GM18858 (cell line): Measurements from ENCODE around the gene RNU5D-1.
"Not testable (repeated sequence)": the region's sequence is repeated elsewhere in the genome, so short reads cannot be mapped to it uniquely, and the experiment has no call there.

Experiments used
- ATAC-seq: cut with Tn5 transposase; IDR thresholded peaks from one replicate; pipeline ENCODE4 v1.9.1; 2021; ENCODE audit not compliant: unreplicated experiment

The RNU5D-1 gene

GRCh38 chr1:44701141-44701573 is 29.8 kb downstream of the RNU5D-1 start:
- ATAC-seq, result no peak

GRCh38 chr1:44700573-44700972 is 30.4 kb downstream of the RNU5D-1 start:
- ATAC-seq, result no peak

GRCh38 chr1:44699375-44699774 is 31.6 kb downstream of the RNU5D-1 start:
- not testable (repeated sequence) for ATAC-seq

- no peak for ATAC-seq
Measured at GRCh38 chr1:44698138-44698537, 32.8 kb downstream of the RNU5D-1 start.

GRCh38 chr1:44696789-44697345 is 34.1 kb downstream of the RNU5D-1 start:
- no peak for ATAC-seq

GRCh38 chr1:44696101-44696500 is 34.9 kb downstream of the RNU5D-1 start:
- no peak for ATAC-seq

GRCh38 chr1:44695671-44696070 is 35.3 kb downstream of the RNU5D-1 start:
- no peak for ATAC-seq

GRCh38 chr1:44694863-44695478 is 36.0 kb downstream of the RNU5D-1 start:
- peak; percentile 50 for ATAC-seq

GRCh38 chr1:44693900-44694299 is 37.1 kb downstream of the RNU5D-1 start:
- no peak for ATAC-seq

GRCh38 chr1:44693159-44693558 is 37.8 kb downstream of the RNU5D-1 start:
- no peak for ATAC-seq

- no peak for ATAC-seq
Measured at GRCh38 chr1:44689447-44689765, 41.6 kb downstream of the RNU5D-1 start.

- ATAC-seq, result no peak
Measured at GRCh38 chr1:44688760-44689446, 42.1 kb downstream of the RNU5D-1 start.

GRCh38 chr1:44685881-44686280 is 45.1 kb downstream of the RNU5D-1 start:
- no peak for ATAC-seq

- no peak for ATAC-seq
Measured at GRCh38 chr1:44685218-44685617, 45.8 kb downstream of the RNU5D-1 start.

GRCh38 chr1:44684525-44684924 is 46.4 kb downstream of the RNU5D-1 start:
- peak; percentile 76 for ATAC-seq

- no peak for ATAC-seq
Measured at GRCh38 chr1:44682883-44683265, 48.1 kb downstream of the RNU5D-1 start.

- no peak for ATAC-seq
Measured at GRCh38 chr1:44681905-44682882, 48.8 kb downstream of the RNU5D-1 start.
